Muscle of back (tissue), 11 donors: ENCODE measurements around the gene SLC30A2. TPM values are rescaled to one million over a fixed set of nuclear protein-coding genes. Genes with fewer than 3 reads are reported as not detected.

Experiments
- DNase-seq, 3 donors: peaks; one replicate each; pipeline versions ENCODE4 v3.0.0 to v3.0.0-alpha.2; 2013
- polyA plus RNA-seq, 10 donors: library from polyadenylated mRNA; unstranded; fragments of 120-200 nt; gene quantifications; one replicate each; pipeline ENCODE4 v1.2.1, GENCODE V29; 2013; ENCODE audit not compliant: insufficient read length in 10 of 10

SLC30A2 gene
- polyA plus RNA-seq, 10 donors = 0.16 to 1.1 (median 0.55) TPM

GRCh38 chr1:26041978-26042377, 3.9 kb downstream of the SLC30A2 start:
- DNase-seq = no peak

DNA sequence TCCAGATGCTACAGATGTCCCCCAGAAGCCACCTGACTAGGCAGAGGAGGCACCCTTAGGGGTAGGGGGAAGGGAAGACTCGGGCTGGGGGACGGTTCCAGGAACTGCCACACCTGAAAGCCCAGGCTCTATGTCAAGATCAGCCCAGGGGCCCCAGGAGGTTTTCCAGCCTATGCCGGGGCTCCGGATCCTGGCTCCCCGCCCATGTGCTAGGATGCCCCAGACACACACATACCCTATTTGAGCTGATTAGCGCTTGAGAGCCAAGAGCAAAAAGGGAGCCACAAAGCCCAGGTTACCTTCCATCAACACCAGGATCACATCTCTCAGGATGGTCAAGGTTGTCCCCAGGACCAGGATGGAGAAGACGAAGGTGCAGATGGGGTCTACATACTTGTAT, 4.5 kb downstream of the SLC30A2 start:
- no peak for DNase-seq

- DNase-seq = no peak
Measured at GRCh38 chr1:26038904-26039303, 7.0 kb downstream of the SLC30A2 start.

DNA sequence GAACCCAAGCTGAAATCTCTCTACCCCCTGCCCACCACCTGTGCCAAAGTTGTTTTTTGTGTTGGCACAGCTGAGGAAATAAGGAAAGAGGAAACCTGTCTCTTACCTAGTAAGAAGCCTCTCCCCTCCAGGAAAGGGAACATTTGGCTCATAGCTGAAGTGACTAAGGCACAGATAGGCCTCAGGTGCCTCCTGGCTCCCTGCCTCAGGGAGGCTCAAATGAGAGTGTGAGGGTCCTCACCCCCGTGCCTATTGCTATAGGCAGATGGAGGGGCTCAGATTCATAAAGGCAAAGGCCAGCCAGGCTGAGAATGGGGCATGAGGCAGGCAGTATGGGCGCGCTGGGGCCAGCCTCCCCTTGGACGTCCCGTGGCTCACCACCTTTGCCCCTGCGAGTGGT, 7.4 kb downstream of the SLC30A2 start:
- DNase-seq = no peak

GRCh38 chr1:26037904-26038303, 8.0 kb downstream of the SLC30A2 start:
- DNase-seq = no peak

DNA sequence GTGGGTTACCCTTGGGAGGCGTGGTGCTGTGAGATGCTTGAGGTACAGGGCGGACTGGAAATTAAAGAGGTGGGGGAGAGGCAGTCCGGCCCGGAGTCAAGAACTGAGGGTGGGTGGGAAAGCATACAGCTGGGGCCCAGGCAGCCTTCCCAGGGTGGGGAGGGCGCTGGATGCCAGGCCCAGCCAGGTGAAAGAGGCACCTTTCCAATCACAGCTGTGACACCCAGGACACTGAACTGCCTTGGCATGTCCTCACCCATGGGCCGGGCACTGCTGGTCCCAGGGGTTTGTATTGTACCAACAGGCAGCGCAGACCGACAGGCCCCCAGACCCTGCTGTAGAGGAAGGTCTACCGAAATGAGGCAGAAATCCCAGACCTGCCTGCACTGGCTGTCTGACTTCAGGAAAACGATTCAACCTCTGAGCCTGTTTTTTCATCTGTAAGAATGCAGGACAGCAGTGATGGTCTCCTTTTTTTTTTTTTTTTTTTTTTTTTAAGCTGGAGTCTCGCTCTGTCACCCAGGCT, 9.1 kb downstream of the SLC30A2 start:
- DNase-seq = no peak

- DNase-seq = peak; percentile 73 to 94 (median 88)
Measured at GRCh38 chr1:26035959-26036755, 9.8 kb downstream of the SLC30A2 start.

GRCh38 chr1:26035203-26035958, 10.5 kb downstream of the SLC30A2 start:
- peak; percentile 87 to 96 (median 91) for DNase-seq

GRCh38 chr1:26034504-26035202, 11.3 kb downstream of the SLC30A2 start:
- DNase-seq = no peak

DNA sequence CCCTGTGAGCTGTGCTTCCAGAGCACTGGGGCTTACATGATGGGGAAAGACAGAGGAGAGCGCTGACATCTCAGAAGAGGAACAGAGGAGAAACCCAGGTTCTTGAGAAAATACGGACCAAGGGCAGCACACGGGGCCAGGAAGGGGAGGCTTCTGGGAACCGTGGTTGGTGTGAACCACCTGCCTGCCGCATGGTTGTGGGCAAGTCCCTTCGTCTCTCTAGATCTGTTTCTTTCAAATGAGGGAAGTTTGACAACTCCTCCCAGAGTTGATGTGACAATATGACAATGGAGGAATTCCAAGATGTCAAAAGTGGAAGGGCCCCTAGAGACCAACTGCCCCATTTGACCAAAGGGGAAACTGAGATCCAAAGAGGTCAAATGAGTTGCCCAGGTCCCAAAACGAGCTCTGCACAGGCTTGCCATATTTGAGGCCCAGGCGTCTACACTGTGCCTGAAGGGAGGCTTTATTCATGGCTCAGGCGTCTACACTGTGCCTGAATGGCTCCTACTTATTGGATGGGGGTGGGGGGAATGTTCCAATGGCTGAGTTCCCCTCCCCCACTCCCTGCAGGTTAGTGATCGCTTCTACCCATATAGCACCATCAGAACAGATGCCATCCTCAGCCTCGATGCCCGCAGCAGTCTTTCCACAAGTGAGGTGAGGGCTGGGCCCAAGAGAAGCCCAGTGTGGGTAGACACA, 13.1 kb downstream of the SLC30A2 start:
- DNase-seq = no peak

DNA sequence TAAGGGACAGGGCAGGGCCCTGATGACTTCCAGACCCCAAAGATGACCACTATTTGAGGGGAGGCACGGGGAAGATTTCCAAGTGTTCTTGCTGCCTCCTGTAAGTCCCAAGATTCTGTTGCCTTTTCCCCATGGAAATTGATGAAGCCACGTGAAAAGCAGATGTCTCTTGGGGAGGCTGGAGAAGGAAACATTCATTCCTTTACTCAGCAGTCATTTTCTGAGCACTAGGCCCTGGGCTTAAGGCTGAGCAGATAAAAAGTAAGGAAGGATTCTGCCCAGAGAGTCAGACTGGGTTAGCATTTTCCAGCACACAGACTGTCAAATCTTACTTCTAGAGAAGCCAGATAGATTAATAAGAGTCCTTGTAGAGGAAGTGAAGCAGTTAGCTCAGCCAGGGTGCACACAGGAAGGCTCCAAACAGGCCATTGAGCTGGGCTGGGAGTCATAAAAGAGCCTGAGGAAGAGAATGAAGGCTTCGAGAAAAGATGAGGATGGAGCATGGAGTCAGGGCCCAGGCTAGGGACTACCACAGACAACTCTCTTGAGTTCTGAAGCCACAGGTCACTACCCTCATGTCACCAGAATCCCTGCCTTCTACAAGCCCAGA, 14.2 kb downstream of the SLC30A2 start:
- DNase-seq = no peak

- no peak for DNase-seq
Measured at GRCh38 chr1:26031196-26031595, 14.7 kb downstream of the SLC30A2 start.

DNA sequence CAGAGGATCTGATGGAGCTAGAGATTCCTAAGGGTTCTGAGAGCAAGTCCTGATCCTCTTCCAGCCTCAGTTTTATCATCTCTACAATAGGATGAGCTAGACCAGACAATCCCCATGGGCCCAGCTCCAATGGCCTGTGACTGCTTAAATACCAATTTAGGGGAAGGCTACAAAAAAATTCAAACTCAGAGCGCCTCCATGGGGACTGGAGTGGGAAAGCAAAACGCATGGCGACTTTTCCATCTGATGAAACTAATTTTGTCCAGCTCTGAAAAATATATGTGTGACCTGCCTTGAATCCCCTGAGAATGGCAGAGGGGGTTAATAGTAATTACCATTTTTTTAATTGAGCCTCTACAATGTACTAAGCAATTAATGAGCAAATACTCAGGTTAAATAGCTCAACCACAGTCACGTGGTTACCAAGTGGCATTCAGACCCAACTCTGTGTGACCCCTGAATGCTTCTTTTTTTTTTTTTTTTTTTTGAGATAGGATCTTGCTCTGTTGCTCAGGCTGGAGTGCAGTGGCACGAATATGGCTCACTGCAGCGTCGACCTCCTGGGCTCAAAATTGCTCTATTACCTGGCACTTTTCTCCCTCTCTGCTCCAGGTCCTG, 15.9 kb downstream of the SLC30A2 start:
- DNase-seq = no peak

GRCh38 chr1:26029054-26029863, 16.7 kb downstream of the SLC30A2 start:
- DNase-seq = no peak

DNA sequence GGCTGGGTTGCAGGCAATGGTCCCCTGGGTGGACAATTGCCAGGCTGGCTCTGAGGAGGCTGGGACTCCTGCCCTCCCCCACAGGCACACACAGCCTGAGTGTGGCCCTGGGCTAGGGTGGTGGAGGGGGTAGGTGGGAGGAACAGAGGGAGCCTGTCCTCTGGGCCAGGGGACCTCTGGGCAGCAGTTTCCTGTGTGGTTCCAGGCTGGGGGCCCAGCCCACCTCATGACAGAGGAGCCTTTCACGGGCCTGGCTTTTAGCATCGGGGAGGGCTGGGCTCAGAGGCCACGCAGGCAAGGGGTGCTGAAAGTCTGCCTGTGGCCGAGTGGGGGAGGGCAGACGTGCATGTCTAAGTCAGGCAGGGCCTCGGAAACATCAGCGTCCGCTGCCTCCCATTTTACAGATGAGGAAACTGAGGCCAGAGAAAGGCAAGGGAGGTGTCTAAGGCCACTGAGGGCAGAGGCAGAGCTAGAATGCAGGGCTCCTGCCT, 17.4 kb downstream of the SLC30A2 start:
- DNase-seq = no peak

DNA sequence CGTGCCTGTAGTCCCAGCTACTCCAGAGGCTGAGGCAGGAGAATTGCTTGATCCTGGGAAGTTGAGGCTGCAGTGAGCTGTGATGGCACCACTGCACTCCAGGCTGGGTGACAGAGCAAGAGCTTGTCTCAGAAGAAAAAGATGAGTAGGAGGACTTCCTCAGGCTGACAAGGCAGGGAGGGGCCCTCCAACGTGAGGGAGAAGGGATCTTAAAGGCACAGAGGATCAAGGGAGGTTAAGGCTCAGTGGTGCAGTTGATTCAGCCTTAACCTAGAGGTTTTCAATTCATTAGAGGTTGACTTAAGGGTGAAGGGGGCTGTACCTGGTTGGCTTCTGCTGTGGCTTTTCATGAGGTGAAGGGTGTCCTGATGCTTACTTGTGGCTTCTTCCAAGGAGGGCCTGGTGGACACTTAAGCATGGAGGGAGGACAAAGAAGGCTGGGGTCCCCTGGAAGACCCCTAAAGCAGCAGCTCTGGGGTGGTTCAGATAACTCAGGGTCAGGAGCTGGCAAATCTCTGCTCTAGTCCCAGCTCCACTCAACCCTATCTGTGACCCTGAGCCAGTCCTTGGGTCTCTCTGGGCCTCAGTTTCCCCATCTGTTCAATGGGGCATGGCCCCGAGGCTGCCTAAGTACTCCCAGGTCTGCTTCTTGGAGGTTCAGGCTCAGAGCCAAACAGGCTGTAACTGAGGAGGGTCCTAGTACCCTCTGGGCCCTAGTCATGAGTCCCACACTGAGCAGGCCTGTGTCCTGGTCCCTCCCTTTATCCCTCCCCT, 18.0 kb downstream of the SLC30A2 start:
- no peak for DNase-seq

- no peak for DNase-seq
Measured at GRCh38 chr1:26025517-26025916, 20.4 kb downstream of the SLC30A2 start.

DNA sequence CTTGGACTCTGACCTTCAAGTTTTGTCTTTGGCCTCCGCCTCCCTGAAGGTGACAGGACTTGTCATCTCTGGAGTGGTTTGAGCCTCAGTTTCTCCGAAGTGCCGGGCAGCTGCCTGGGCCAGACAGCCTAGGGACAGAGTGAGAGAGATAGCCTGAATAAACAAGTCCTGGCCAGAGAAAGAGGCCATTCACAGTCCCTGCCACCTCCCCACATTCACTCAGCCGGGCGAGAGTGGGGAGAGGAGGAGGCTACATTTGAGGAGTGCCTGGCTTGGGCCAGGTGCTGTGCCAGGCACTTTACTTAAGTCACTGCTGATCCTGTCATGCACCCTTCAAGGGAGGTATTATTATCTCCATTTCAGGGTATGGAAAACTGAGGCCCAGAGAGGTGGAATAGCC, 20.9 kb downstream of the SLC30A2 start:
- no peak for DNase-seq

- no peak for DNase-seq
Measured at GRCh38 chr1:26023826-26024225, 22.1 kb downstream of the SLC30A2 start.
